Coronary artery (tissue), 2 donors: ENCODE results near the gene FAM193A.
A peak's percentile ranks its signal among the peaks of the same experiment; 100 is the strongest.

Experiments used
- DNase-seq: peaks from one replicate; pipeline ENCODE4 v3.0.0-alpha.2; 2017; ENCODE audit warnings: low spot score
- H3K27ac ChIP-seq, 2 donors: fragments of 200-600 bp; sonication (generic); one replicate each; pipeline ENCODE4 v1.5.1; 2016 to 2019
- H3K4me3 ChIP-seq: fragments of 200-600 bp; sonication (generic); 2 replicates; pipeline ENCODE4 v1.5.1; 2016; ENCODE audit warnings: mild to moderate bottlenecking, moderate library complexity
- CTCF ChIP-seq: fragments of 200-600 bp; sonication (generic); IDR thresholded peaks from one replicate; pipeline ENCODE4 v1.5.1; 2019; ENCODE audit warnings: antibody characterized with exemption

The FAM193A gene

GRCh38 chr4:2650276-2650675, 113.8 kb downstream of the FAM193A start:
- no peak for DNase-seq
- H3K27ac ChIP-seq = no peak overlapping the region
- no peak overlapping the region for H3K4me3 ChIP-seq
- TF ChIP-seq CTCF = no peak

GRCh38 chr4:2651546-2651945, 115.1 kb downstream of the FAM193A start:
- TF ChIP-seq CTCF = no peak
- DNase-seq = no peak
- Histone ChIP-seq H3K4me3 (no peak overlapping the region), H3K27ac (no peak overlapping the region)

GRCh38 chr4:2651998-2652397, 115.6 kb downstream of the FAM193A start:
- no peak for TF ChIP-seq CTCF
- Histone ChIP-seq H3K4me3 (no peak overlapping the region), H3K27ac (no peak overlapping the region)
- DNase-seq = no peak

GRCh38 chr4:2652415-2653160, 116.1 kb downstream of the FAM193A start:
- Histone ChIP-seq H3K27ac (no peak overlapping the region), H3K4me3 (no peak overlapping the region)
- no peak for TF ChIP-seq CTCF
- DNase-seq = no peak

GRCh38 chr4:2660596-2661211, 124.3 kb downstream of the FAM193A start:
- TF ChIP-seq CTCF = no peak
- Histone ChIP-seq H3K27ac (peak overlapping the region; percentile 50 to 71), H3K4me3 (peak overlapping the region; percentile 4)
- no peak for DNase-seq

- no peak for TF ChIP-seq CTCF
- no peak for DNase-seq
- Histone ChIP-seq H3K4me3 (no peak overlapping the region), H3K27ac (peak overlapping the region in 1 of 2 donors; percentile 2)
Observed at GRCh38 chr4:2662598-2662997, 126.2 kb downstream of the FAM193A start.

- DNase-seq = no peak
- H3K27ac ChIP-seq = peak overlapping the region in 1 of 2 donors; percentile 2
- no peak for TF ChIP-seq CTCF
- H3K4me3 ChIP-seq = no peak overlapping the region
Observed at GRCh38 chr4:2663275-2663674, 126.8 kb downstream of the FAM193A start.
